SK-N-SH (cell line): ENCODE results near the gene PTPN9. TPM values are rescaled to one million over a fixed set of nuclear protein-coding genes. Genes with fewer than 3 reads are reported as not detected.

Source experiments
- CTCF ChIA-PET: fragments of 300-600, 350-600 bp; formaldehyde crosslinking; extraction: SDS; loops from one replicate; lab custom pipeline; 2021; lab: Yijun Ruan, JAX
- POLR2A ChIA-PET: fragments of 350-600 bp; sonication (Branson Sonifier 250); formaldehyde crosslinking; extraction: SDS; loops from one replicate; lab custom pipeline; 2020; ENCODE audit warnings: antibody characterized with exemption, inconsistent platforms; lab: Yijun Ruan, JAX
- DNase-seq: peaks from one replicate; pipeline ENCODE4 v3.0.0; 2012
- H2AFZ ChIP-seq: fragments of 200-600 bp; sonication (generic); 2 replicates; pipeline ENCODE4 v1.8.1; 2016; ENCODE audit warnings: antibody characterized with exemption, mild to moderate bottlenecking, low read depth
- H3F3A ChIP-seq: fragments of 200-600 bp; sonication (generic); replicated peaks from 2 replicates; pipeline ENCODE3; 2016; ENCODE audit warnings: antibody characterized with exemption, mild to moderate bottlenecking; ENCODE audit not compliant: insufficient read depth
- H3K27ac ChIP-seq, 2 experiments: fragments of 200-500 bp in 1 of 2; fragments of 200-600 bp in 1 of 2; sonication (Bioruptor generic) in 1 of 2; sonication (generic), shearing (Covaris generic) in 1 of 2; 2 replicates each; pipeline versions ENCODE4 v1.5.1 to v1.6.1; 2014 to 2016; ENCODE audit warnings: low read depth in 2 of 2, inconsistent platforms in 1 of 2, low read length in 1 of 2, mild to moderate bottlenecking in 1 of 2, mixed read lengths in 1 of 2
- H3K27me3 ChIP-seq: fragments of 200-600 bp; sonication (generic), shearing (Covaris generic); 2 replicates; pipeline ENCODE4 v1.6.1; 2016; ENCODE audit warnings: mixed run types; ENCODE audit not compliant: insufficient read depth
- H3K36me3 ChIP-seq, 2 experiments: fragments of 200-500 bp in 1 of 2; fragments of 200-600 bp in 1 of 2; sonication (Bioruptor generic) in 1 of 2; sonication (generic) in 1 of 2; replicated peaks in 1 of 2; 2 replicates each; pipeline versions ENCODE3 to v1.5.1; 2014 to 2016; ENCODE audit warnings: low read length in 1 of 2, mild to moderate bottlenecking in 1 of 2; ENCODE audit not compliant: insufficient read depth in 2 of 2, control insufficient read depth in 1 of 2
- H3K4me1 ChIP-seq, 2 experiments: fragments of 200-500 bp in 1 of 2; fragments of 200-600 bp in 1 of 2; sonication (Bioruptor generic) in 1 of 2; sonication (generic), shearing (Covaris generic) in 1 of 2; 2 replicates each; pipeline versions ENCODE4 v1.5.1 to v1.6.1; 2014 to 2016; ENCODE audit warnings: low read depth in 1 of 2, low read length in 1 of 2, mixed run types in 1 of 2; ENCODE audit not compliant: insufficient read depth in 2 of 2, control insufficient read depth in 1 of 2
- H3K4me2 ChIP-seq: fragments of 200-600 bp; sonication (generic), shearing (Covaris generic); 2 replicates; pipeline ENCODE4 v1.6.1; 2017; ENCODE audit warnings: mixed run types
- H3K4me3 ChIP-seq, 2 experiments: fragments of 200-500 bp in 1 of 2; fragments of 200-600 bp in 1 of 2; sonication (Bioruptor generic) in 1 of 2; sonication (generic), shearing (Covaris generic) in 1 of 2; 2 replicates each; pipeline versions ENCODE4 v1.5.1 to v1.8.1; 2014 to 2016; ENCODE audit warnings: low read depth in 2 of 2, inconsistent platforms in 1 of 2, low read length in 1 of 2, mild to moderate bottlenecking in 1 of 2, mixed read lengths in 1 of 2, moderate library complexity in 1 of 2
- H3K79me2 ChIP-seq: fragments of 200-600 bp; sonication (generic); 2 replicates; pipeline ENCODE4 v1.8.1; 2017; ENCODE audit warnings: mild to moderate bottlenecking; ENCODE audit not compliant: insufficient read depth
- H3K9ac ChIP-seq: fragments of 200-600 bp; sonication (generic); 2 replicates; pipeline ENCODE4 v1.6.1; 2017; ENCODE audit warnings: mixed run types
- H3K9me2 ChIP-seq: fragments of 200-600 bp; sonication (generic); 2 replicates; pipeline ENCODE4 v1.6.1; 2017; ENCODE audit warnings: mixed run types
- H3K9me3 ChIP-seq: fragments of 200-600 bp; sonication (generic); 2 replicates; pipeline ENCODE4 v1.6.1; 2017; ENCODE audit warnings: mixed run types, mild to moderate bottlenecking, moderate library complexity
- H4K20me1 ChIP-seq: fragments of 200-600 bp; sonication (generic); 2 replicates; pipeline ENCODE4 v1.6.1; 2017; ENCODE audit warnings: mild to moderate bottlenecking, mixed run types; ENCODE audit not compliant: insufficient read depth
- CHD2 ChIP-seq: fragments of 150-350 bp; IDR thresholded peaks from 2 replicates; pipeline ENCODE4 v1.6.1; 2018; ENCODE audit warnings: low read length; ENCODE audit not compliant: partially characterized antibody
- ELF1 ChIP-seq: IDR thresholded peaks from 2 replicates; pipeline ENCODE4 v1.4.0; 2012
- EP300 ChIP-seq, 2 experiments: IDR thresholded peaks; 2 replicates each; pipeline versions ENCODE4 v1.4.0 to v1.6.1; 2012; ENCODE audit warnings: borderline replicate concordance in 1 of 2, low read depth in 1 of 2, low read length in 1 of 2
- EZH2phosphoT487 ChIP-seq: fragments of 200-600 bp; sonication (generic); IDR thresholded peaks from 2 replicates; pipeline ENCODE4 v1.6.1; 2017; ENCODE audit warnings: low read depth, mixed run types, mild to moderate bottlenecking, antibody characterized with exemption, moderate library complexity, borderline replicate concordance
- FOSL2 ChIP-seq: IDR thresholded peaks from 2 replicates; pipeline ENCODE4 v1.4.0; 2012; ENCODE audit warnings: low read depth, mild to moderate bottlenecking, moderate library complexity, borderline replicate concordance
- FOXM1 ChIP-seq: IDR thresholded peaks from 2 replicates; pipeline ENCODE4 v1.4.0; 2012; ENCODE audit warnings: low read depth, mild to moderate bottlenecking
- GATA2 ChIP-seq: sonication (generic); formaldehyde crosslinking; IDR thresholded peaks from 2 replicates; pipeline ENCODE4 v1.5.0; 2020; ENCODE audit warnings: mild to moderate bottlenecking, missing genetic modification reagents
- JUND ChIP-seq: IDR thresholded peaks from 2 replicates; pipeline ENCODE4 v1.4.0; 2012
- MEF2A ChIP-seq: IDR thresholded peaks from 2 replicates; pipeline ENCODE4 v1.4.0; 2012; ENCODE audit warnings: low read depth, borderline replicate concordance
- MXI1 ChIP-seq: IDR thresholded peaks from 2 replicates; pipeline ENCODE4 v1.6.1; 2012; ENCODE audit warnings: mild to moderate bottlenecking, low read depth, low read length, improper control_type of control experiment
- NFIC ChIP-seq: IDR thresholded peaks from 2 replicates; pipeline ENCODE4 v1.4.0; 2012; ENCODE audit warnings: borderline replicate concordance
- NRF1 ChIP-seq: IDR thresholded peaks from 2 replicates; pipeline ENCODE4 v1.6.1; 2012; ENCODE audit warnings: low read depth, mild to moderate bottlenecking, low read length
- RAD21 ChIP-seq: IDR thresholded peaks from 2 replicates; pipeline ENCODE4 v1.6.1; 2012; ENCODE audit warnings: mild to moderate bottlenecking, low read length
- RCOR1 ChIP-seq: fragments of 150-350 bp; IDR thresholded peaks from 2 replicates; pipeline ENCODE4 v1.6.1; 2017; ENCODE audit warnings: antibody characterized with exemption, low read length
- RFX5 ChIP-seq: IDR thresholded peaks from 2 replicates; pipeline ENCODE4 v1.6.1; 2012; ENCODE audit warnings: mild to moderate bottlenecking, improper control_type of control experiment, low read length
- SIN3A ChIP-seq: IDR thresholded peaks from 2 replicates; pipeline ENCODE4 v1.6.1; 2012; ENCODE audit warnings: low read depth, mild to moderate bottlenecking, low read length, moderate library complexity, borderline replicate concordance
- SMC3 ChIP-seq: IDR thresholded peaks from 2 replicates; pipeline ENCODE4 v1.6.1; 2012; ENCODE audit warnings: low read depth, low read length, improper control_type of control experiment
- TAF1 ChIP-seq: IDR thresholded peaks from 2 replicates; pipeline ENCODE4 v1.6.1; 2012; ENCODE audit warnings: low read depth, mild to moderate bottlenecking, low read length, moderate library complexity, borderline replicate concordance
- TCF12 ChIP-seq: IDR thresholded peaks from 2 replicates; pipeline ENCODE4 v1.4.0; 2012
- YY1 ChIP-seq: IDR thresholded peaks from 2 replicates; pipeline ENCODE4 v1.4.0; 2012; ENCODE audit warnings: low read depth, mild to moderate bottlenecking
- WGBS: methylation state at CpG from one replicate; pipeline ENCODE4 v1.1.6; 2017; ENCODE audit warnings: low lambda C conversion rate; 5-methylcytosine and 5-hydroxymethylcytosine counted together
- polyA plus RNA-seq, 3 experiments: library from polyadenylated mRNA; depleted of rRNA; stranded (reverse); fragments of >200 nt; gene quantifications; 2 replicates each; pipeline ENCODE4 v1.2.3, GENCODE V29; 2012
- TF ChIP-seq, protein P1 (sequence below): IDR thresholded peaks from 2 replicates; pipeline ENCODE4; 2012
- TF ChIP-seq, protein P2 (sequence below): IDR thresholded peaks from 2 replicates; pipeline ENCODE4 v1.4.0; 2012; ENCODE audit warnings: low read depth, borderline replicate concordance
- TF ChIP-seq, protein P3 (sequence below): fragments of 150-350 bp; IDR thresholded peaks from 2 replicates; pipeline ENCODE4 v1.6.1; 2017; ENCODE audit warnings: antibody characterized with exemption, low read length, low read depth, borderline replicate concordance
- TF ChIP-seq, protein P4 (sequence below): IDR thresholded peaks from 2 replicates; pipeline ENCODE4 v1.4.0; 2012; ENCODE audit warnings: low read depth

PTPN9 gene
- polyA plus RNA-seq, 1 of the 3 experiments (the other 2 are of a cell fraction) = 25.9 TPM

DNA sequence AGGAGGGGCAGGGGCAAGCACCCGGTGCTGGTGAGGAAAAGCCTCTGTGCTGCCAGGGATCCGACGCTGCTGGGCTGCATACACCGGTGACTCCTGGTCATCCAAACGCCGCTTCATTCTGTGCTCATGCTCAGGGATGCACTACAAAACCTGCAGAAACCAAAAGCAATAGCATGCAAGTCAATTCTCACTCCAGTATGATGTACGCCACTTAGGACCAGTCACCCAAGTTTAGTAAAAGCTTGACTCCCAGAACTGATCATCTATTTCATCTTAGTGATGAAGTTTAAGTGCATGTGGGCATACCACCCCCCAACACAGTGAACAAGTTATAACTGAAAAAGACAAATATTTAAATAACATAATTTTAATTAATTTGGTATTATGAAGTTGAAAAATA is 148.9 kb downstream of the PTPN9 start (continued):
- TF ChIP-seq, protein P1, sequence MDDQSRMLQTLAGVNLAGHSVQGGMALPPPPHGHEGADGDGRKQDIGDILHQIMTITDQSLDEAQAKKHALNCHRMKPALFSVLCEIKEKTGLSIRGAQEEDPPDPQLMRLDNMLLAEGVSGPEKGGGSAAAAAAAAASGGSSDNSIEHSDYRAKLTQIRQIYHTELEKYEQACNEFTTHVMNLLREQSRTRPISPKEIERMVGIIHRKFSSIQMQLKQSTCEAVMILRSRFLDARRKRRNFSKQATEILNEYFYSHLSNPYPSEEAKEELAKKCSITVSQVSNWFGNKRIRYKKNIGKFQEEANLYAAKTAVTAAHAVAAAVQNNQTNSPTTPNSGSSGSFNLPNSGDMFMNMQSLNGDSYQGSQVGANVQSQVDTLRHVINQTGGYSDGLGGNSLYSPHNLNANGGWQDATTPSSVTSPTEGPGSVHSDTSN = no peak
- TF ChIP-seq MEF2A (no peak), YY1 (no peak), SIN3A (no peak), RFX5 (no peak)
- TF ChIP-seq, protein P2, sequence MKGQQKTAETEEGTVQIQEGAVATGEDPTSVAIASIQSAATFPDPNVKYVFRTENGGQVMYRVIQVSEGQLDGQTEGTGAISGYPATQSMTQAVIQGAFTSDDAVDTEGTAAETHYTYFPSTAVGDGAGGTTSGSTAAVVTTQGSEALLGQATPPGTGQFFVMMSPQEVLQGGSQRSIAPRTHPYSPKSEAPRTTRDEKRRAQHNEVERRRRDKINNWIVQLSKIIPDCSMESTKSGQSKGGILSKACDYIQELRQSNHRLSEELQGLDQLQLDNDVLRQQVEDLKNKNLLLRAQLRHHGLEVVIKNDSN = no peak

DNA sequence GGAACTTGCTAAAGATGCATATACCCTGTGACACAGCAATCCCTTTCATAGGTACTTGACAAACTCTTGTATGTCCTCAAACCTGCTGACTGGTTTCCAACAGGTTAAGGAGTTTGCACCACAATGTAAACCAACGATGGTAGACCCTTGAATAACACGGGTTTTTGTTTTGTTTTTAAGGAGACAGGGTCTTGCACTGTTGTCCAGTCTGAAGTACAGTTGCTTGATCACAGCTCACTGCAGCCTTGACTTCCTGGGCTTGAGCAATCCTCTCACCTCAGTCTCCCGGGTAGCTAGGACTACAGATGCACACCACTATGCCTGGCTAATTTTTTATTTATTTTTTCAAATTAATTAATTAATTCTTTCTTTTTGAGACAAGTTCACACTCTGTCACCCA is 151.0 kb downstream of the PTPN9 start:
- Histone ChIP-seq H2AFZ (no peak overlapping the region), H4K20me1 (peaks cover 40% of the 10 kb centered on the region), H3F3A (peaks cover 13% of the 10 kb centered on the region), H3K27me3 (no peaks in the 10 kb centered on the region), H3K36me3 (peaks cover 30 to 68% of the 10 kb centered on the region in 2 experiments), H3K4me2 (no peak overlapping the region), H3K9me3 (no peaks in the 10 kb centered on the region), H3K4me3 (no peak overlapping the region), H3K4me1 (no peaks in the 10 kb centered on the region), H3K79me2 (peaks cover 99% of the 10 kb centered on the region), H3K27ac (no peak overlapping the region), H3K9me2 (no peaks in the 10 kb centered on the region), H3K9ac (no peak overlapping the region)
- WGBS = 94% methylated on average over 3 of the region's 3 CpGs
- CTCF ChIA-PET = no interaction called here
- DNase-seq = no peak
- no peak for TF ChIP-seq TCF12
- no peak for TF ChIP-seq CHD2
- no peak for TF ChIP-seq JUND
- TF ChIP-seq NRF1 = no peak
- no peak for TF ChIP-seq TAF1
- TF ChIP-seq EP300 (IDR thresholded peaks at IDR 0.05; ENCODE audit: borderline replicate concordance in 1 of 2, low read depth in 1 of 2, low read length in 1 of 2) = no peak
- no peak for TF ChIP-seq YY1
- TF ChIP-seq GATA2 (CRISPR knock-in tag) = no peak
- no peak for TF ChIP-seq RAD21
- TF ChIP-seq RFX5 = no peak
- TF ChIP-seq, protein P3, sequence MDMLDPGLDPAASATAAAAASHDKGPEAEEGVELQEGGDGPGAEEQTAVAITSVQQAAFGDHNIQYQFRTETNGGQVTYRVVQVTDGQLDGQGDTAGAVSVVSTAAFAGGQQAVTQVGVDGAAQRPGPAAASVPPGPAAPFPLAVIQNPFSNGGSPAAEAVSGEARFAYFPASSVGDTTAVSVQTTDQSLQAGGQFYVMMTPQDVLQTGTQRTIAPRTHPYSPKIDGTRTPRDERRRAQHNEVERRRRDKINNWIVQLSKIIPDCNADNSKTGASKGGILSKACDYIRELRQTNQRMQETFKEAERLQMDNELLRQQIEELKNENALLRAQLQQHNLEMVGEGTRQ = no peak
- TF ChIP-seq, all 33 proteins: peak for 0
- POLR2A ChIA-PET = no interaction called here

DNA sequence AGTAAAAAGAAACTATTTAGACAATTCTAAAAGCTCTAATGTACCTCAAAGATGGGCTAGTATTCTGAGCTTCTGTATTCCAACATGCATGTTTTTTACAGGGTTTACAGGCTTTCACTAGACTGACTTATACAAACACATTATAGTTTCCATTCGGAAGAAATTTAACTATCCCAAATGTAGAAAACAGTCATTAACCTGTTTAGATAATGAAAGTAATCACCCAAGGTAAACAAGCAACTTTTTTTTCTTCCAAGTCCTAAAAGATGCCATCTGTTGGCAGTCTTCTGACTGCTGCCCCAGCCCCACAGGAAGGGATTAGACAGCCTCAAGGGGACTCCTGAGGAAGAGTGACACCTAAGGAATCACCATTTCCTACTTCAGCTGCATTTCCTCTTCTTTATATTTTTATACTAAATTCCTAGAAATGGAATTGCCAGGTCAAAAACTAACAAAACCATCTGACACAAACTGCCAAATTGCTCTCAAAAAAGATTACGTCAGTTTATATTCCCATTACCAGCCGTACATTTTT is 153.1 kb downstream of the PTPN9 start:
- no peaks in the 10 kb centered on the region for H3K4me1 ChIP-seq
- ChIA-PET CTCF (no interaction called here), POLR2A (no interaction called here)
- WGBS = 95% methylated on average over 3 of the region's 3 CpGs
- no peak for DNase-seq
- H2AFZ ChIP-seq = no peak overlapping the region
- no peak overlapping the region for H3K27ac ChIP-seq
- no peak overlapping the region for H3K9ac ChIP-seq
- H3K9me3 ChIP-seq = no peaks in the 10 kb centered on the region
- peaks cover 95% of the 10 kb centered on the region for H3K79me2 ChIP-seq
- peaks cover 48 to 79% of the 10 kb centered on the region in 2 experiments for H3K36me3 ChIP-seq
- H3K4me2 ChIP-seq = no peak overlapping the region
- H3F3A ChIP-seq = peaks cover 9% of the 10 kb centered on the region
- H3K27me3 ChIP-seq = no peaks in the 10 kb centered on the region
- no peaks in the 10 kb centered on the region for H3K9me2 ChIP-seq
- H3K4me3 ChIP-seq = no peak overlapping the region
- H4K20me1 ChIP-seq = peaks cover 20% of the 10 kb centered on the region
- no peak for TF ChIP-seq RCOR1
- no peak for TF ChIP-seq MEF2A
- no peak for TF ChIP-seq RAD21
- TF ChIP-seq, protein P4, sequence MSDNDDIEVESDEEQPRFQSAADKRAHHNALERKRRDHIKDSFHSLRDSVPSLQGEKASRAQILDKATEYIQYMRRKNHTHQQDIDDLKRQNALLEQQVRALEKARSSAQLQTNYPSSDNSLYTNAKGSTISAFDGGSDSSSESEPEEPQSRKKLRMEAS = no peak
- no peak for TF ChIP-seq TCF12
- TF ChIP-seq EZH2phosphoT487 = no peak
- TF ChIP-seq MXI1 = no peak
- no peak for TF ChIP-seq TAF1
- no peak for TF ChIP-seq SMC3
- no peak for TF ChIP-seq SIN3A
- TF ChIP-seq FOXM1 = no peak
- TF ChIP-seq NRF1 = no peak
- TF ChIP-seq FOSL2 = no peak
- TF ChIP-seq ELF1 = no peak
- no peak for TF ChIP-seq NFIC
